HepG2 (cell line): Measurements from ENCODE around the gene GUCY2F. TPM values are rescaled to one million over a fixed set of nuclear protein-coding genes. Genes with fewer than 3 reads are reported as not detected.
A peak's percentile ranks its signal among the peaks of the same experiment; 100 is the strongest.

Source experiments
- ATAC-seq: fragments of 200-7000 bp; cut with Tn5 transposase; 3 replicates; pipeline ENCODE4 v1.9.1; 2020; ENCODE audit warnings: mild to moderate bottlenecking, moderate library complexity
- BruUV-seq: library from RNA; stranded (reverse); fragments of 400-500 nt; replicated peaks from 2 replicates; lab custom pipeline; 2021; lab: Mats Ljungman, UMichigan
- CTCF ChIA-PET: fragments of 300-600 bp; formaldehyde crosslinking; extraction: SDS; loops from one replicate; lab custom pipeline; 2021; ENCODE audit warnings: low total read pairs, inconsistent platforms, low intra/inter-chr PET ratio; lab: Yijun Ruan, JAX
- POLR2A ChIA-PET: fragments of 350-600 bp; sonication (Branson Sonifier 250); formaldehyde crosslinking; loops from one replicate; lab custom pipeline; 2020; ENCODE audit warnings: antibody characterized with exemption, inconsistent platforms; lab: Yijun Ruan, JAX
- DNase-seq: peaks from one replicate; pipeline ENCODE4 v3.0.0-alpha.2; 2015; ENCODE audit warnings: low spot score
- FAIRE-seq: peaks from 3 replicates; lab custom pipeline; 2011; peaks lifted over from hg19 to GRCh38; lab: Jason Lieb, UNC
- H2AFZ ChIP-seq: one replicate; pipeline ENCODE4 v1.6.1; 2011; ENCODE audit warnings: low read length, inconsistent platforms
- H3K27ac ChIP-seq: fragments of 300-600 bp; 3 replicates; pipeline ENCODE4 v1.8.0; 2011; ENCODE audit warnings: mixed run types, mild to moderate bottlenecking, mixed read lengths, low read length, inconsistent platforms; ENCODE audit not compliant: insufficient read depth; ENCODE audit errors: extremely low read length
- H3K27me3 ChIP-seq, 2 experiments: fragments of 200-600 bp in 1 of 2; 2 replicates in 1 of 2; 3 replicates in 1 of 2; pipeline versions ENCODE4 v1.6.0 to v1.8.0; 2011; ENCODE audit warnings: low read length in 2 of 2, mild to moderate bottlenecking in 2 of 2, moderate library complexity in 2 of 2, inconsistent platforms in 1 of 2; ENCODE audit not compliant: insufficient read depth in 2 of 2, control insufficient read depth in 1 of 2
- H3K36me3 ChIP-seq, 2 experiments: fragments of 200-600 bp in 1 of 2; replicated peaks in 1 of 2; 2 replicates in 1 of 2; 3 replicates in 1 of 2; pipeline versions ENCODE4 v1.5.1 to v1.8.0; 2011; ENCODE audit warnings: low read length in 2 of 2, inconsistent platforms in 1 of 2; ENCODE audit not compliant: insufficient read depth in 2 of 2, control insufficient read depth in 1 of 2
- H3K4me1 ChIP-seq: 2 replicates; pipeline ENCODE4 v1.5.1; 2012; ENCODE audit warnings: low read length, inconsistent platforms; ENCODE audit not compliant: insufficient read depth
- H3K4me2 ChIP-seq: 2 replicates; pipeline ENCODE4 v1.6.0; 2011; ENCODE audit warnings: low read depth, low read length, inconsistent platforms
- H3K4me3 ChIP-seq, 3 experiments: fragments of 200-600 bp in 1 of 3; sonication (generic), shearing (Covaris generic) in 1 of 3; replicated peaks in 1 of 3; 2 replicates each; pipeline ENCODE4 v1.5.1; 2011 to 2016; ENCODE audit warnings: low read length in 3 of 3, inconsistent platforms in 2 of 3, low read depth in 2 of 3, mild to moderate bottlenecking in 2 of 3, control low read depth in 1 of 3, mixed read lengths in 1 of 3; ENCODE audit not compliant: insufficient read depth in 1 of 3
- H3K79me2 ChIP-seq: one replicate; pipeline ENCODE4 v1.6.1; 2011; ENCODE audit warnings: low read length, inconsistent platforms; ENCODE audit not compliant: insufficient read depth
- H3K9ac ChIP-seq: 2 replicates; pipeline ENCODE4 v1.6.0; 2011; ENCODE audit warnings: mild to moderate bottlenecking, low read depth, low read length, inconsistent platforms; ENCODE audit not compliant: insufficient read depth
- H3K9me3 ChIP-seq: 2 replicates; pipeline ENCODE4 v1.5.1; 2012; ENCODE audit warnings: mild to moderate bottlenecking, low read length
- H4K20me1 ChIP-seq: 2 replicates; pipeline ENCODE4 v1.6.0; 2011; ENCODE audit warnings: inconsistent platforms, mild to moderate bottlenecking, low read length, moderate library complexity; ENCODE audit not compliant: insufficient read depth
- AGO2 ChIP-seq: fragments of 200-400 bp; formaldehyde crosslinking; optimal IDR thresholded peaks from 2 replicates; pipeline ENCODE3; 2017; ENCODE audit warnings: mild to moderate bottlenecking, low read depth, low read length, moderate library complexity
- HNF4A ChIP-seq: sonication (generic); formaldehyde crosslinking; IDR thresholded peaks from 2 replicates; pipeline ENCODE4 v1.4.0; 2020; ENCODE audit warnings: missing genetic modification reagents
- KLF11 ChIP-seq: IDR thresholded peaks from 2 replicates; pipeline ENCODE4 v1.6.1; 2016; ENCODE audit warnings: missing compliant biosample characterization
- MED1 ChIP-seq: sonication (generic); formaldehyde crosslinking; IDR thresholded peaks from 2 replicates; pipeline ENCODE4 v1.4.0; 2020; ENCODE audit warnings: missing genetic modification reagents
- RBM22 ChIP-seq: fragments of 200-400 bp; formaldehyde crosslinking; optimal IDR thresholded peaks from 2 replicates; pipeline ENCODE3; 2017; ENCODE audit warnings: mild to moderate bottlenecking, low read length, moderate library complexity
- SAFB2 ChIP-seq: sonication (generic); formaldehyde crosslinking; IDR thresholded peaks from 2 replicates; pipeline ENCODE4 v1.5.1; 2020; ENCODE audit warnings: missing genetic modification reagents, low read depth, mild to moderate bottlenecking, borderline replicate concordance
- SMAD3 ChIP-seq: sonication (generic); formaldehyde crosslinking; IDR thresholded peaks from 2 replicates; pipeline ENCODE4 v1.4.0; 2020; ENCODE audit warnings: missing genetic modification reagents
- SP1 ChIP-seq, 2 experiments: fragments of 450-650 bp in 1 of 2; sonication (generic) in 1 of 2; formaldehyde crosslinking in 1 of 2; IDR thresholded peaks; 2 replicates each; pipeline versions ENCODE4 v1.4.0 to v1.6.1; 2016 to 2020; ENCODE audit warnings: missing genetic modification reagents in 1 of 2
- XRCC5 ChIP-seq: fragments of 200-400 bp; formaldehyde crosslinking; optimal IDR thresholded peaks from 2 replicates; pipeline ENCODE3; 2017; ENCODE audit warnings: mild to moderate bottlenecking, low read length
- WGBS: methylation state at CpG from one replicate; pipeline ENCODE4 v1.1.6; 2017; ENCODE audit warnings: low lambda C conversion rate; 5-methylcytosine and 5-hydroxymethylcytosine counted together
- in situ Hi-C: cut with HindIII; loops from 2 replicates; pipeline ENCODE4 v1.10.0; 2017; ENCODE audit warnings: low pct_unique_long_range_greater_than_20kb; ENCODE audit not compliant: extremely low pct_ligation_motif_present
- intact Hi-C: fragments of 100-400 bp; cut with micrococcal nuclease; formaldehyde crosslinking; loops from one replicate; pipeline ENCODE4 v1.10.0; 2022; ENCODE audit not compliant: unreplicated experiment
- polyA plus RNA-seq, 8 experiments: library from polyadenylated mRNA; depleted of rRNA in 3 of 8; stranded (reverse) in 7 of 8; unstranded in 1 of 8; fragments of >200 nt; fragmentation: Illumina TruSeq in 4 of 8; extraction: Trizol in 4 of 8; gene quantifications; 2 replicates each; pipeline versions ENCODE4 v1.2.1 to v1.2.3, GENCODE V29; 2011 to 2016; ENCODE audit warnings: low read depth in 4 of 8, missing spikeins in 1 of 8, mixed read lengths in 1 of 8; ENCODE audit not compliant: insufficient read depth in 1 of 8
- total RNA-seq, 5 experiments: library from RNA; depleted of rRNA; stranded (reverse); fragments of >200 nt; fragmentation: Illumina TruSeq; extraction: Trizol; gene quantifications; 2 replicates each; pipeline ENCODE4 v1.2.3, GENCODE V29; 2016; ENCODE audit warnings: low read depth in 1 of 5
- TF ChIP-seq, protein P1 (sequence below): sonication (generic); formaldehyde crosslinking; IDR thresholded peaks from 2 replicates; pipeline ENCODE4 v1.9.0; 2021; ENCODE audit warnings: mild to moderate bottlenecking, missing genetic modification reagents
- TF ChIP-seq, protein P2 (sequence below): IDR thresholded peaks from 2 replicates; pipeline ENCODE4 v1.6.1; 2016; ENCODE audit warnings: missing compliant biosample characterization, missing genetic modification reagents, borderline replicate concordance
- TF ChIP-seq, protein P3 (sequence below): sonication (generic); formaldehyde crosslinking; IDR thresholded peaks from 2 replicates; pipeline ENCODE4 v1.4.0; 2020; ENCODE audit warnings: missing genetic modification reagents, mild to moderate bottlenecking, borderline replicate concordance

The GUCY2F gene
- total and polyA plus RNA-seq, 2 of the 13 experiments (the other 11 are each of a cell fraction or from before 2014, with no cell fraction given): 0.03 TPM; not detected in 1

DNA sequence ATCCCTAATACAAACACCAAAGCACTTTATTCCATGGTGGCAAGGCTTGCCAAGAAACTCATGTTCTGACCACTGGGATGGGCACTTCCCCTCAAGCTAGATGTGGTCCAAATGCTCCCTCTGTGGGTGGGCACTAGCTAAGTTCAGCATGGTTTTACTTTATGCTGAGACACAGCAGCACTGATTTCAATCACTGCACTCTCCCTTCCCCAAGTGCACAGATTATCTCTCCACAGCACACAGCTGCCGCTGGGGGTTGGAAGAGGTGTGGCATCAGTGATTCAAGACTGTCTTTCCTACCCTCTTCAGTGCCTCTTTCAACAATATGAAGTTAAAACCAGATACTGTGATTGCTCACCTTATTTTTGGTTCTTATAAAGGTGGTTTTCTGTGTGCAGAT, 16.5 kb upstream of the GUCY2F start (continued):
- TF ChIP-seq, protein P1, sequence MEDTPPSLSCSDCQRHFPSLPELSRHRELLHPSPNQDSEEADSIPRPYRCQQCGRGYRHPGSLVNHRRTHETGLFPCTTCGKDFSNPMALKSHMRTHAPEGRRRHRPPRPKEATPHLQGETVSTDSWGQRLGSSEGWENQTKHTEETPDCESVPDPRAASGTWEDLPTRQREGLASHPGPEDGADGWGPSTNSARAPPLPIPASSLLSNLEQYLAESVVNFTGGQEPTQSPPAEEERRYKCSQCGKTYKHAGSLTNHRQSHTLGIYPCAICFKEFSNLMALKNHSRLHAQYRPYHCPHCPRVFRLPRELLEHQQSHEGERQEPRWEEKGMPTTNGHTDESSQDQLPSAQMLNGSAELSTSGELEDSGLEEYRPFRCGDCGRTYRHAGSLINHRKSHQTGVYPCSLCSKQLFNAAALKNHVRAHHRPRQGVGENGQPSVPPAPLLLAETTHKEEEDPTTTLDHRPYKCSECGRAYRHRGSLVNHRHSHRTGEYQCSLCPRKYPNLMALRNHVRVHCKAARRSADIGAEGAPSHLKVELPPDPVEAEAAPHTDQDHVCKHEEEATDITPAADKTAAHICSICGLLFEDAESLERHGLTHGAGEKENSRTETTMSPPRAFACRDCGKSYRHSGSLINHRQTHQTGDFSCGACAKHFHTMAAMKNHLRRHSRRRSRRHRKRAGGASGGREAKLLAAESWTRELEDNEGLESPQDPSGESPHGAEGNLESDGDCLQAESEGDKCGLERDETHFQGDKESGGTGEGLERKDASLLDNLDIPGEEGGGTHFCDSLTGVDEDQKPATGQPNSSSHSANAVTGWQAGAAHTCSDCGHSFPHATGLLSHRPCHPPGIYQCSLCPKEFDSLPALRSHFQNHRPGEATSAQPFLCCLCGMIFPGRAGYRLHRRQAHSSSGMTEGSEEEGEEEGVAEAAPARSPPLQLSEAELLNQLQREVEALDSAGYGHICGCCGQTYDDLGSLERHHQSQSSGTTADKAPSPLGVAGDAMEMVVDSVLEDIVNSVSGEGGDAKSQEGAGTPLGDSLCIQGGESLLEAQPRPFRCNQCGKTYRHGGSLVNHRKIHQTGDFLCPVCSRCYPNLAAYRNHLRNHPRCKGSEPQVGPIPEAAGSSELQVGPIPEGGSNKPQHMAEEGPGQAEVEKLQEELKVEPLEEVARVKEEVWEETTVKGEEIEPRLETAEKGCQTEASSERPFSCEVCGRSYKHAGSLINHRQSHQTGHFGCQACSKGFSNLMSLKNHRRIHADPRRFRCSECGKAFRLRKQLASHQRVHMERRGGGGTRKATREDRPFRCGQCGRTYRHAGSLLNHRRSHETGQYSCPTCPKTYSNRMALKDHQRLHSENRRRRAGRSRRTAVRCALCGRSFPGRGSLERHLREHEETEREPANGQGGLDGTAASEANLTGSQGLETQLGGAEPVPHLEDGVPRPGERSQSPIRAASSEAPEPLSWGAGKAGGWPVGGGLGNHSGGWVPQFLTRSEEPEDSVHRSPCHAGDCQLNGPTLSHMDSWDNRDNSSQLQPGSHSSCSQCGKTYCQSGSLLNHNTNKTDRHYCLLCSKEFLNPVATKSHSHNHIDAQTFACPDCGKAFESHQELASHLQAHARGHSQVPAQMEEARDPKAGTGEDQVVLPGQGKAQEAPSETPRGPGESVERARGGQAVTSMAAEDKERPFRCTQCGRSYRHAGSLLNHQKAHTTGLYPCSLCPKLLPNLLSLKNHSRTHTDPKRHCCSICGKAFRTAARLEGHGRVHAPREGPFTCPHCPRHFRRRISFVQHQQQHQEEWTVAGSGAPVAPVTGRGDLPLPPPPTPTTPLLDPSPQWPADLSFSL (CRISPR knock-in tag): no peak
- TF ChIP-seq MED1 (CRISPR knock-in tag) (no peak), SAFB2 (no peak), RBM22 (no peak), AGO2 (no peak), XRCC5 (no peak), SMAD3 (no peak), KLF11 (CRISPR knock-in tag) (no peak)
- TF ChIP-seq, all 625 proteins: peak for 0

DNA sequence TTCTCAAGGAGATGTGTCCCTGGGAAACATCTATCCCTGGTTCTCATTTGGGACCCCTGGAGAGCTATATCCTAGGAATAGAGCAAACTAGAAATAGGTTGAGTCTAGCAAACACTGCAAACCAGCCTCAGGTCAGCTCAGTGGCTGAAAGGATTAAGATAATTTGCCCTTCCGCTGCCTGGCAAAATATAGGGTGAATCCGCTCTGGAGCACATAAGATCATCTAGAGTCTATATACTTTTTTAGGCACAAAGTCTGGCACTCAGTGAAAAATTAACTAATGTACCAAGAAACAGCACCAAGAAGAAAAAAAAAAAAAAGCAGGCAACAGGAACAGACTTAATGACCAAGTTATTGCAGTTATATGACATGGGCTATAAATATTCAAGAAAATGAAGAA, 7.3 kb upstream of the GUCY2F start:
- in situ Hi-C loops (loop anchor here (5.0 kb wide), 1 partner anchor 403 kb away; no protein-coding TSS in a partner anchor), intact Hi-C loops (loop anchor here (5.0 kb wide), 1 partner anchor 403 kb away; no protein-coding TSS in a partner anchor)
- Histone ChIP-seq H3K4me3 (no peak overlapping the region; a peak in 1 of 6 replicates), H2AFZ (no peak overlapping the region), H3K79me2 (no peaks in the 10 kb centered on the region), H3K27me3 (no peaks in the 10 kb centered on the region), H3K36me3 (no peaks in the 10 kb centered on the region), H3K27ac (peak overlapping the region; percentile 40), H3K4me2 (peak overlapping the region; percentile 58), H3K4me1 (peaks cover 17% of the 10 kb centered on the region), H4K20me1 (no peaks in the 10 kb centered on the region), H3K9me3 (no peaks in the 10 kb centered on the region), H3K9ac (no peak overlapping the region)
- DNase-seq (no peak), FAIRE-seq (peak; percentile 26), ATAC-seq (peak; percentile 71)
- no TSS peak for BruUV-seq
- WGBS: 0% methylated on average over 2 of the region's 2 CpGs
- ChIA-PET POLR2A (no interaction called here), CTCF (no interaction called here)
- TF ChIP-seq HNF4A (CRISPR knock-in tag) (peak; percentile 19; the same call in 1 of the 2 replicates), SP1 (IDR thresholded peaks at IDR 0.05) (no peak), SP1 (CRISPR knock-in tag; IDR thresholded peaks at IDR 0.05) (no peak)
- TF ChIP-seq, protein P2, sequence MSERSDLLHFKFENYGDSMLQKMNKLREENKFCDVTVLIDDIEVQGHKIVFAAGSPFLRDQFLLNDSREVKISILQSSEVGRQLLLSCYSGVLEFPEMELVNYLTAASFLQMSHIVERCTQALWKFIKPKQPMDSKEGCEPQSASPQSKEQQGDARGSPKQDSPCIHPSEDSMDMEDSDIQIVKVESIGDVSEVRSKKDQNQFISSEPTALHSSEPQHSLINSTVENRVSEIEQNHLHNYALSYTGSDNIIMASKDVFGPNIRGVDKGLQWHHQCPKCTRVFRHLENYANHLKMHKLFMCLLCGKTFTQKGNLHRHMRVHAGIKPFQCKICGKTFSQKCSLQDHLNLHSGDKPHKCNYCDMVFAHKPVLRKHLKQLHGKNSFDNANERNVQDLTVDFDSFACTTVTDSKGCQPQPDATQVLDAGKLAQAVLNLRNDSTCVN (CRISPR knock-in tag): 0 out of 2 replicates have a peak, but pooled peaks have one; percentile 24
- TF ChIP-seq, protein P3, sequence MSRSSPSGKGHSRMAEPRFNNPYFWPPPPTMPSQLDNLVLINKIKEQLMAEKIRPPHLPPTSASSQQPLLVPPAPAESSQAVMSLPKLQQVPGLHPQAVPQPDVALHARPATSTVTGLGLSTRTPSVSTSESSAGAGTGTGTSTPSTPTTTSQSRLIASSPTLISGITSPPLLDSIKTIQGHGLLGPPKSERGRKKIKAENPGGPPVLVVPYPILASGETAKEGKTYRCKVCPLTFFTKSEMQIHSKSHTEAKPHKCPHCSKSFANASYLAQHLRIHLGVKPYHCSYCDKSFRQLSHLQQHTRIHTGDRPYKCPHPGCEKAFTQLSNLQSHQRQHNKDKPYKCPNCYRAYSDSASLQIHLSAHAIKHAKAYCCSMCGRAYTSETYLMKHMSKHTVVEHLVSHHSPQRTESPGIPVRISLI: peak; percentile 19; the same call in 1 of the 2 replicates
